Dermis lymphatic vessel endothelial cell (primary cell): ENCODE results near the gene CNNM3. TPM values are rescaled to one million over a fixed set of nuclear protein-coding genes. Genes with fewer than 3 reads are reported as not detected.

Experiments used
- total RNA-seq: library from RNA; depleted of rRNA; stranded (reverse); fragments of >200 nt; gene quantifications from 2 replicates; pipeline ENCODE4 v1.2.1, GENCODE V29; 2014

Gene CNNM3
- total RNA-seq: 9.1 and 12.3 TPM in 2 replicates

DNA sequence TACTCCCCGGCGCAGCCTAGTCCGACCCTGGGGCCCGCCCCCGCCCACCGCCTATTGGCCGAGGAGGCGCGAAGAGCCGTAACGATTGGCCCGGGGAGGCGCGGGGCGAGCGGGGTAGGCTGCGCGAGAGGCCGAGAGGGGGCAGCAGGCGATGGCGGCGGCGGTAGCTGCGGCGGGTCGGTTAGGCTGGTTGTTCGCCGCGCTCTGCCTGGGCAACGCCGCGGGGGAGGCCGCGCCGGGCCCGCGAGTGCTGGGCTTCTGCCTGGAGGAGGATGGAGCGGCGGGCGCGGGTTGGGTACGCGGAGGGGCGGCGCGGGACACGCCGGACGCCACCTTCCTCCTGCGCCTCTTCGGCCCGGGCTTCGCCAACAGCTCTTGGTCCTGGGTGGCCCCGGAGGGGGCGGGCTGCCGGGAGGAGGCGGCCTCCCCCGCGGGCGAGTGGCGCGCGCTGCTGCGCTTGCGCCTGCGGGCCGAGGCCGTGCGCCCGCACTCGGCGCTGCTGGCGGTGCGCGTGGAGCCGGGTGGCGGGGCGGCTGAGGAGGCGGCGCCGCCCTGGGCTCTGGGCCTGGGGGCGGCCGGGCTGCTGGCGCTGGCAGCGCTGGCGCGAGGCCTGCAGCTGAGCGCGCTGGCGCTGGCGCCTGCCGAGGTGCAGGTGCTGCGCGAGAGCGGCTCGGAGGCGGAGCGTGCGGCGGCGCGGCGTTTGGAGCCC lies at the start of gene CNNM3:
TSS of gene CNNM3 (plus strand) at position 142 of the 709 bp plus-strand sequence. CDS start at position 152, 10 bp downstream.

DNA sequence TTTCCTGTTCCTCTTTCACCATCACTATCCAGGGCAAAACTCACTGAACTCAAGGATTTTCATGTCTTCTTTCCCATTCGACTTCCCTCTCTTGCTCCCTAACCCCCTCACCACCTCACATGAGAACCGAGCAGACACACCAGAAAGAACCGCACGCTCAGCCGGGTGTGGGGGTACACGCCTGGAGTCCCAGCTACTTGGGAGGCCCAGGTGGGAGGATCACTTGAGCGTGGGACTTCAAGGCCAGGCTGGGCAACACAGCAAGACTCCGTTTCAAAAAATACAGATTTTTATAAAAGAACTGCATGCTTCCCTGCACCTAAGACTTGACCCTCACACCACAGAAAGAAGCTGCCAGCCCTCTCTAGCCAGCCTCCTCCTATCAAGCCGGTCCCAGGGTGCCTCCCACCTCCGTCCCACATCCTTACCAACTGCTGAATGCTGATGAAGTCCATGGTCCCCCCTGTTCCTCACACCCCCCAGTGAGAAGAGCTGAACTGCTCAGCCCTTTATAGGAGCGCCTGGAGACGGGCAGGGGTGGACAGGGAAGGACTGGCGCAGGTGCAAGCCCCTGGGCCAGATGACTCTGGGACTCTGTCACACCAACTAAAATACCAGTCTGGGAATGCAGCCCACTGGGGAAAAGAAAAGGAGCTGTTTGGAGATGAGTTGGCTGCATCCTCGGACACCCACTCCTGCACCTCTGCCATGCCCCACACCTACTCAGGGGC lies 27.6 kb downstream of the CNNM3 start, which contains the start of gene ANKRD23:
TSS of gene ANKRD23 (minus strand) at position 484 of the 731 bp plus-strand sequence. CDS start at position 455, 29 bp downstream.

DNA sequence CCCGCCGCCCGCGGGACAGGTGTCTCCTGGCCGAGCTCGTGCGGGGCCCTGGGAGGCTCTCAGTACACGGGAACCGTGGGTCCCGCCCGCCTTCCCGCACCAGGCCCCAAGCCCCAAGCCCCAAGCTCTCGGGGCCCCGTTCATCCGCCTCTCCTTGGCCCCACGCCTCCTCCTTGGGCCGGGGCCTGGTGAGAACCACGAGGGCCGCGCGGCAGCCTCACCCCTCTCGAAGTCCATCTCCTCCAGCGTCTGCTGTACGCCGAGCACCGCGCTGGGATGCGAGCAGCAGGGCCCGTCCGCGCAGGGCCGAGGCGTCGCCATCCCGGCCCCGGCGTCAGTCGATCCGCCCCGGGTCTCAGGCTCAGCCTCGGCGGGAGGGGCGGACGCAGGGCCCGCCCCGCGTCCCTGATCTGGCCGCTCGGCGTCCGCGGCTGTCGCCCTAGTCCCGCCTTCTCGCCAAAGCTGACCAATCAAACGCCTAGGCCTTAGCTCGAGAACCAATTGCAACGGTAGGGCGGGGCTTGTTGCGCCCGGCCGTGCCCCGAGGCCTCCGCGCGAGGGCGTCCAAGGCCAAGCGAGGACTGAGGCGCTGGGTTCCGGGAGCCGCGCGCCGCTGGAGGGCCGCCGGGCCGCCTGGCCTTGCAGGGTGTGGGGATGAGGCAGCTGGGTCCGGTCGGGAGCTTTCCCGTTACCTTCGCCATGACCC lies 41.8 kb downstream of the CNNM3 start, which contains the start of gene ANKRD39:
TSS of gene ANKRD39 (minus strand) at position 350 of the 706 bp plus-strand sequence. CDS start at position 321, 29 bp downstream.

DNA sequence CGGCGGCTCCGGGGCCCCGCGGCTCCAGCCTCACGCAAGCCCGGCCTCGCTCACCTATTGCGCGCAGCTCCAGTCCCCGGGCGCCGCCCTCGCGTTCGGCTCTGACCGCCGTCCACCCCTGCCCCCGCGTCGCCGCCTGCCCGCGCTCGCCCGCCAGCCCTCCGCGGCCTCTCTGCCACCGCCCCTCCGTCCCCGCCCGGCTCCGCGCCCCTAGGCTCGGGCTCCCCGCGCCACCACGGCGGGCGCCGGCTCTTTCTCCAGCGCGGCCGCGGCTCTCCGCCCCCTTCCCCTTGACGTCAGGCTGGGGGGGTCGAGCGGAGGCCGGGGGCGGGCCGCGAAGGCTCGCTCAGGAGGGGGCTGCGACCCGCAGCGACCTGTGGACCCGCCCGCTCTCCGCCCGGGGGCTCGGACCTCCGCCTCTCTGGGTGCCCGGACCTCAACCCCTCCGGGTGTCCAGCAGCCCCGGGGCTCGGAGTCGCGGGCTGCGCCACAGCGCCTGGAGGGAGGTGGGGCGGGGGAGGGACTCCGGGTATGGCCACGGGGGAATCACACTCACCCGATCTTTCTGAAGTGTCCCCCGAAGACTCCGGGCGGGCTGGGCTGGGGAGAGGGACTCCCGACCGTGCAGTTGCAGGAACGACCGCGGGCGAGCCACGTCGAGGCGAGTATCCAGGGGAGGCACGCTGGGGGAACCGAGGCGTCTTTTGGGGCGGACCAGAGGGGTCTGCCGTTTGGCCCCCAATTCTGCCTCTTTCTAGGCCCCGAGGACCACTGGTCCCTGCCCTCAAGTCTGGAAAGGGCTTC lies 54.0 kb downstream of the CNNM3 start, which contains the start of gene SEMA4C:
TSS of gene SEMA4C (minus strand) at position 259 of the 804 bp plus-strand sequence. CDS start 2,194 bp downstream, outside the sequence.

Other genes with a start within 250 kb of the CNNM3 start
- 21.7 and 23.8 TPM in 2 replicates for gene KANSL3, start 178.0 kb upstream of the CNNM3 start, total RNA-seq
- gene FER1L5, start 173.5 kb upstream of the CNNM3 start, total RNA-seq: not detected in 2 replicates
- 14.6 and 17.4 TPM in 2 replicates for gene LMAN2L, start 76.2 kb upstream of the CNNM3 start, total RNA-seq
- gene CNNM4, start 55.4 kb upstream of the CNNM3 start, total RNA-seq: 1.3 and 1.6 TPM in 2 replicates
- 0.43 and 2.0 TPM in 2 replicates for gene ANKRD23, start 27.8 kb downstream of the CNNM3 start, total RNA-seq
- gene ANKRD39, start 41.7 kb downstream of the CNNM3 start, total RNA-seq: 7.7 and 8.0 TPM in 2 replicates
- 24.2 and 50.0 TPM in 2 replicates for gene SEMA4C, start 53.8 kb downstream of the CNNM3 start, total RNA-seq
- gene FAM178B, start 170.3 kb downstream of the CNNM3 start, total RNA-seq: not detected in 2 replicates